22Rv1 (cell line): Measurements from ENCODE around the gene SPATA13.

Experiments
- ZFX ChIP-seq: fragments of 450-650 bp; IDR thresholded peaks from 2 replicates; pipeline ENCODE4 v1.6.1; 2017; ENCODE audit warnings: antibody characterized with exemption, borderline replicate concordance
- TF ChIP-seq, protein P1 (sequence below): fragments of 450-650 bp; IDR thresholded peaks from 2 replicates; pipeline ENCODE4 v1.5.1; 2017; ENCODE audit warnings: mild to moderate bottlenecking

DNA sequence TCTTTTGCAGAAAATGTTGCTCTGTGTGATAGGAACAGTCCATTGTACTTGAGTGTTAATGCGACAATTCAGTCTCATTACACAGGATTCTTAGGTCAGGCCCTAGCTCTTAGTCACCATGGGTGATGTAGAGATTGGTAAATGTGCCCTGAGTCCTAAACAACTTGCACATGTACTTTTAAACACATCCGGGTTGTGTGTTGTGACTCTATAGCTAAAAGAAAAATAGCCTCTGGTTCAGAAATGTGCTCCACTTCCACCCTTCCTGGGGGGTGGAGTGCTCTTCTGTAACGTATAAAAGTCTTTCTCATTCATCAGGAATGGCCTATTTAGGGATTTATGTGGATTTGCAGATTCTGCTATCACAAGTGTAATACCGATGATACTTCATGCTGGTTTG, 5.2 kb downstream of the SPATA13 start:
- TF ChIP-seq, protein P1, sequence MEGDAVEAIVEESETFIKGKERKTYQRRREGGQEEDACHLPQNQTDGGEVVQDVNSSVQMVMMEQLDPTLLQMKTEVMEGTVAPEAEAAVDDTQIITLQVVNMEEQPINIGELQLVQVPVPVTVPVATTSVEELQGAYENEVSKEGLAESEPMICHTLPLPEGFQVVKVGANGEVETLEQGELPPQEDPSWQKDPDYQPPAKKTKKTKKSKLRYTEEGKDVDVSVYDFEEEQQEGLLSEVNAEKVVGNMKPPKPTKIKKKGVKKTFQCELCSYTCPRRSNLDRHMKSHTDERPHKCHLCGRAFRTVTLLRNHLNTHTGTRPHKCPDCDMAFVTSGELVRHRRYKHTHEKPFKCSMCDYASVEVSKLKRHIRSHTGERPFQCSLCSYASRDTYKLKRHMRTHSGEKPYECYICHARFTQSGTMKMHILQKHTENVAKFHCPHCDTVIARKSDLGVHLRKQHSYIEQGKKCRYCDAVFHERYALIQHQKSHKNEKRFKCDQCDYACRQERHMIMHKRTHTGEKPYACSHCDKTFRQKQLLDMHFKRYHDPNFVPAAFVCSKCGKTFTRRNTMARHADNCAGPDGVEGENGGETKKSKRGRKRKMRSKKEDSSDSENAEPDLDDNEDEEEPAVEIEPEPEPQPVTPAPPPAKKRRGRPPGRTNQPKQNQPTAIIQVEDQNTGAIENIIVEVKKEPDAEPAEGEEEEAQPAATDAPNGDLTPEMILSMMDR, result no peak
- no peak for TF ChIP-seq ZFX
